ENCODE results near the gene NELL1. TPM values are rescaled to one million over a fixed set of nuclear protein-coding genes. Genes with fewer than 3 reads are reported as not detected.

Gene NELL1
- total RNA-seq, 3 donors from 2014 or later (not counting 1 experiment from before 2014, with no cell fraction given), result not detected

- Mint-ChIP-seq H3K4me1 (no peaks in the 10 kb centered on the region), H3K27me3 (ENCODE audit: low read depth in 2 of 2) (no peaks in the 10 kb centered on the region), H3K9me3 (peaks cover 9% of the 10 kb centered on the region in 2 donors), H3K27ac (no peak overlapping the region), H3K36me3 (no peaks in the 10 kb centered on the region), H3K4me3 (no peak overlapping the region)
- ATAC-seq, result no peak
- Histone ChIP-seq H3K27me3 (ENCODE audit: control insufficient read depth, insufficient read depth, low read length) (no peaks in the 10 kb centered on the region), H3K36me3 (ENCODE audit: control insufficient read depth, insufficient read depth, low read length) (no peaks in the 10 kb centered on the region), H3K27ac (ENCODE audit: low read length) (no peak overlapping the region), H3K4me1 (ENCODE audit: control insufficient read depth, insufficient read depth, low read length) (no peaks in the 10 kb centered on the region), H3K9me3 (ENCODE audit: control insufficient read depth, insufficient read depth, low read length) (no peaks in the 10 kb centered on the region), H3K4me3 (ENCODE audit: low read length) (no peak overlapping the region)
- intact Hi-C loops (cut with micrococcal nuclease), result no loop called here
- 91% methylated on average over 2 of the region's 2 CpGs for WGBS (ENCODE audit: insufficient coverage)
- no peak for TF ChIP-seq CTCF (IDR thresholded peaks at IDR 0.05)
- no peak for DNase-seq
Measured at GRCh38 chr11:21480240-21480639, 810.9 kb downstream of the NELL1 start.

- Mint-ChIP-seq H3K4me1 (no peaks in the 10 kb centered on the region), H3K4me3 (no peak overlapping the region), H3K9me3 (peaks cover 9 to 12% of the 10 kb centered on the region in 2 donors), H3K36me3 (no peaks in the 10 kb centered on the region), H3K27ac (no peak overlapping the region), H3K27me3 (ENCODE audit: low read depth in 2 of 2) (no peaks in the 10 kb centered on the region)
- no peaks in the 10 kb centered on the region for H3K36me3 ChIP-seq (ENCODE audit: control insufficient read depth, insufficient read depth, low read length)
- ATAC-seq (no peak), DNase-seq (no peak)
- H3K27me3 ChIP-seq (ENCODE audit: control insufficient read depth, insufficient read depth, low read length), result no peaks in the 10 kb centered on the region
- H3K9me3 ChIP-seq (ENCODE audit: control insufficient read depth, insufficient read depth, low read length), result no peaks in the 10 kb centered on the region
- no peak overlapping the region for H3K4me3 ChIP-seq (ENCODE audit: low read length)
- intact Hi-C loops (cut with micrococcal nuclease), result no loop called here
- TF ChIP-seq CTCF (IDR thresholded peaks at IDR 0.05), result no peak
- no peaks in the 10 kb centered on the region for H3K4me1 ChIP-seq (ENCODE audit: control insufficient read depth, insufficient read depth, low read length)
- no peak overlapping the region for H3K27ac ChIP-seq (ENCODE audit: low read length)
Measured at GRCh38 chr11:21481255-21481654, 811.9 kb downstream of the NELL1 start.

- Mint-ChIP-seq H3K27ac (no peak overlapping the region), H3K36me3 (no peaks in the 10 kb centered on the region), H3K4me3 (no peak overlapping the region), H3K4me1 (no peaks in the 10 kb centered on the region), H3K27me3 (ENCODE audit: low read depth in 2 of 2) (no peaks in the 10 kb centered on the region), H3K9me3 (peaks cover 13 to 16% of the 10 kb centered on the region in 2 donors)
- ATAC-seq, result no peak
- no peak for DNase-seq
- H3K36me3 ChIP-seq (ENCODE audit: control insufficient read depth, insufficient read depth, low read length), result no peaks in the 10 kb centered on the region
- intact Hi-C loops (cut with micrococcal nuclease), result no loop called here
- H3K9me3 ChIP-seq (ENCODE audit: control insufficient read depth, insufficient read depth, low read length), result no peaks in the 10 kb centered on the region
- no peak overlapping the region for H3K4me3 ChIP-seq (ENCODE audit: low read length)
- 94% methylated on average over 2 of the region's 4 CpGs for WGBS (ENCODE audit: insufficient coverage)
- TF ChIP-seq CTCF (IDR thresholded peaks at IDR 0.05), result no peak
- H3K27me3 ChIP-seq (ENCODE audit: control insufficient read depth, insufficient read depth, low read length), result no peaks in the 10 kb centered on the region
- no peaks in the 10 kb centered on the region for H3K4me1 ChIP-seq (ENCODE audit: control insufficient read depth, insufficient read depth, low read length)
- no peak overlapping the region for H3K27ac ChIP-seq (ENCODE audit: low read length)
Measured at GRCh38 chr11:21484039-21484438, 814.7 kb downstream of the NELL1 start.

GRCh38 chr11:21485006-21485405 is 815.6 kb downstream of the NELL1 start:
- peaks cover 15 to 24% of the 10 kb centered on the region in 2 donors for H3K9me3 Mint-ChIP-seq
- intact Hi-C loops (cut with micrococcal nuclease), result no loop called here
- DNase-seq (no peak), ATAC-seq (no peak)
- no peaks in the 10 kb centered on the region for H3K36me3 Mint-ChIP-seq
- 56% methylated on average over 1 of the region's 1 CpG for WGBS (ENCODE audit: insufficient coverage)
- H3K9me3 ChIP-seq (ENCODE audit: control insufficient read depth, insufficient read depth, low read length), result no peaks in the 10 kb centered on the region
- H3K27me3 ChIP-seq (ENCODE audit: control insufficient read depth, insufficient read depth, low read length), result no peaks in the 10 kb centered on the region
- no peaks in the 10 kb centered on the region for H3K4me1 Mint-ChIP-seq
- no peak overlapping the region for H3K4me3 ChIP-seq (ENCODE audit: low read length)
- no peak overlapping the region for H3K4me3 Mint-ChIP-seq
- H3K27ac Mint-ChIP-seq, result no peak overlapping the region
- no peaks in the 10 kb centered on the region for H3K36me3 ChIP-seq (ENCODE audit: control insufficient read depth, insufficient read depth, low read length)
- TF ChIP-seq CTCF (IDR thresholded peaks at IDR 0.05), result no peak
- no peak overlapping the region for H3K27ac ChIP-seq (ENCODE audit: low read length)
- no peaks in the 10 kb centered on the region for H3K4me1 ChIP-seq (ENCODE audit: control insufficient read depth, insufficient read depth, low read length)
- no peaks in the 10 kb centered on the region for H3K27me3 Mint-ChIP-seq (ENCODE audit: low read depth in 2 of 2)

Data from natural killer cell (primary cell).